A549 treated with ZK216348 at 1 μM for 4 hours (cell line): ENCODE results near the gene DCTPP1. TPM values are rescaled to one million over a fixed set of nuclear protein-coding genes. Genes with fewer than 3 reads are reported as not detected.

Experiments
- total RNA-seq: library from RNA; stranded (reverse); fragments of 200-300 nt; extraction: Qiagen RNA extraction; gene quantifications from 5 replicates; pipeline ENCODE4 v1.2.3, GENCODE V29; 2022; ENCODE audit warnings: low read depth

Gene DCTPP1
- total RNA-seq: 85.1 to 139 TPM (median 127 TPM) in 5 replicates

DNA sequence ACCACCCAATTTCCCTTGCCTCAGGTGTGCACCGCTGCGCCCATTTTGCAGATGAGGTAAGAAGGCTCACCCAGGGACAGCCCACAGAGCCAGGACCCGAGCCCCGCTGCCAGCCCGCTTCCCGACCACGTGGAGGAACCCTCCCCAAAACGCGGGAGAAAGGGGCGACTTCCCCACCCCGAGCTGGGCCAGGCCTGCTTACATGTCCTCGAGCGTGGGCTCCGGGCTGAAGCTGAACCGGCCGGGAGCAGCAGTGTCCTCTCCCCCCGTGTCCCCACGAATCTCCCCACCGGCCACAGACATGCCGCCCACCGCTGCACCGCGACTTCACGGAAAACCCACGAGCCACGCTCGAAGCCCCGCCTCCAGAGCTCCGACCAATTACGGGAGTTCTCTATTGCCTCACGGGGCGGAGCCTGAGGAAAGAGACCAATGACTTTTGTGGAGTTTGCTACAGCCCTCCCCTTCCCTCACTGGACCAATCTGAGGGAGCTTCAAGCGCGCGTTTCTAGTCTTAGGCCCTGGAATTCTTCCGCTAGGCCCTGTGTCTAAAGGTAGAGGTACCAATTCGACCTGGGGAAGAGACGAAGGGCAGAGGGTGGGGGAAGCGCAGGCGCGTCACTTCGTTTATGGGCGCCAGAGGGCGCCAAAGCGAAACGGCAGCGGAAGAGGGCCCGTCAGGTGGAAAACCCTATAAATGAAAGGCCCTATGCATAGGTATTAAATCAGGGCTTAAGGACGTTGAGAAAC, at the start of gene DCTPP1:
DCTPP1 (minus strand) TSS at position 353 of the 750 bp plus-strand sequence; CDS start at position 303, 50 bp downstream.

DNA sequence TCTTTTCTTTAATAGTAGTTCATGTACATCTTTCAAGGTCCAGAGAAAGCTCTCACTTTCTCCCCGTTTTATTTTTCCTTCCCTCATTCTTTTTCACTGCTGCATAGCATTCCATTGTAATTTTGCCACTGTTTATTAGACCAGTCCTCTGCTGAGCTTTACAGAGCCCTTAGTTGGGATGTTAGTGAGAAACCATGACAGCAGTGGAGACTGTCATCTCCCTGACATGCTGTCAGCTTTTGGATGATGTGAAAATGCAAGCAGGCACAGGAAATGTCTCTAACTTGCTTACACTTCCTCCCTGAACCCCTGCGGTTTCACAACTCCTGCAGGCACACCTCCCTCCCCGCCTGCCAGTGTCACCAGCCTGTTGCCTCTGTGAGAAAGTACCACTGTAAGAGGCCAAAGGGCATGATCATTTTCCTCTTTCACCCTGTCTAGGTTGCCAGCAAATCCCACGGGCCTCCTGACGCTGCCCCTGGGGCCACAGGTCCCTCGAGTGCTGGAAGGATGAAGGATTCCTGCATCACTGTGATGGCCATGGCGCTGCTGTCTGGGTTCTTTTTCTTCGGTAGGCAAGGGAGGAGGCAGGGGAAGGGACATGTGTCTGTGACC, 42.6 kb upstream of the DCTPP1 start, which contains the start of gene ITGAL:
ITGAL (plus strand) TSS at position 415 of the 615 bp plus-strand sequence; CDS start at position 511, 96 bp downstream.

DNA sequence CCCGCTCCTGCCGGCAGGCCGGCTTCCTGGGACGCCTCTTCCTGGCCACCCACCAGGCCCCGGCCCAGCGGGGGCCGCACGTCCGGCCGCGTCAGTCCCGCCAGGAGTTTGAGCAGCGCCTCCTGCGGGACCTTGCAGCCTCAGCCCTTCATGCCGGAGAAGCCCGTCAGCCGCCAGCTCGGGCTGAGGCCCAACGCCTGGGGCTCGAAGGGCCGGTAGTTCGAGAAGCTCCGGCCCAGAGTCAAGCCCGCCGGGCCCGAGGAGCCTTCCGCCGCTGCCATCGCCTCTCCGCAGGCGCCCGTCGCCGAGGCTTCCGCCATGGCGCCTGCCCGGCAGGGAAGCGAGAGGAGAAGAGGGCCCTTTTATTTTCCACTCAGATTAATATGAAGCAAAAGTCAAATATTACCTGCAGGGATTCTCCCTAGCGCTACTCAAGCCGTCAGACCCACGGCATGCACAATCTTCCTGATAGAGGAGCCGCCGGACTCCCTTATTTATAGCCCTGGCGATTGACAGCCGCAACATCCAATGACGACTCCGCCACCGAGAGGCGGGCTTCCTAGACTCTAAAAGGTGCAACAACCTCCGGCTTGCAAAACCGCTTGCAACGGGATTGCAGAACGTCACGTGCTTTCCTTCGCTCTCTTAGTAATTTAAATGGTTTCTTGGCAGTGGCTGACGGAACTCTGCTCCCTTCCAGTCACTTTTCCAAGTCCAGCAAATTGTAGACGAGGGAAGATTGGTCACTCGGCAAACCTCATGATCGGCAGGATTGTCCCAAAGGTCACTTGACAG, 15.8 kb upstream of the DCTPP1 start, which contains the start of gene SEPHS2:
SEPHS2 (minus strand) TSS at position 467 of the 795 bp plus-strand sequence; CDS start at position 320, 147 bp downstream.

DNA sequence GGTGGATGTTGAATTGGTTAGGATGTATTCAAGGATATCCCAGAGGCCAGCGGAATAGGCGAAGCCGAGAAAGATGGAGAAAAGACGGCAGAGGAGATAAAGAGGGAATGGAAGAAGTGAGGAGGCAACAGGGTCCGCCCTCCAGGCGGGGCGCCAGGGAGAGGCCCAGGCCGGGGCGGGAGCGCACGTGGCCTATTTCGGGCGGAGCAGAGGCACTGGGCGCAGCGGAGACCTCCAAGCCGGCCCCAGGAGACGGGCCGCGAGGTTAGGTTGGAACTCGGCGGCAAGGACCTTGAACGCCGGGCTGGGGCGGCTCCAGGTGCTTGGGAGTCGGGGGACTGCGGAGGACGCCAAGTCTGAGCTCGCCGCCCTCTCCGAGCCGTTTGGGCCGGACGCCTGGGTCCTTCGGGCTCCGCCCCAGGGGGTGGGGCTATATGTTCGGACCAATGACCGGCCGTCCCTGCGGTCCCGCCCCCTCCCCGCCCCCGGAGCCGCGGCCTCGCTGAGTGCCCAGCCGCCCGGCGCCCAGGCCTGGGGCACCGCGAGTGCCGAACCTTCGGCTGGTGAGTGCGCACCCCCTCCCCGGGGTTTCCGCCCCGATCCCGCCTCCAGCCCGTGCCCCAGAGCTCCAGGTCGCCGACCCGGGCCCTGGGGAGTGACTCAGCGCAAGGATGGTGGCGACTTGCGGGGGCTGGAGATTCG, 22.6 kb downstream of the DCTPP1 start, which contains the start of gene ZNF771:
ZNF771 (plus strand) TSS at position 505 of the 702 bp plus-strand sequence. CDS start 448 bp downstream, outside the sequence.

DNA sequence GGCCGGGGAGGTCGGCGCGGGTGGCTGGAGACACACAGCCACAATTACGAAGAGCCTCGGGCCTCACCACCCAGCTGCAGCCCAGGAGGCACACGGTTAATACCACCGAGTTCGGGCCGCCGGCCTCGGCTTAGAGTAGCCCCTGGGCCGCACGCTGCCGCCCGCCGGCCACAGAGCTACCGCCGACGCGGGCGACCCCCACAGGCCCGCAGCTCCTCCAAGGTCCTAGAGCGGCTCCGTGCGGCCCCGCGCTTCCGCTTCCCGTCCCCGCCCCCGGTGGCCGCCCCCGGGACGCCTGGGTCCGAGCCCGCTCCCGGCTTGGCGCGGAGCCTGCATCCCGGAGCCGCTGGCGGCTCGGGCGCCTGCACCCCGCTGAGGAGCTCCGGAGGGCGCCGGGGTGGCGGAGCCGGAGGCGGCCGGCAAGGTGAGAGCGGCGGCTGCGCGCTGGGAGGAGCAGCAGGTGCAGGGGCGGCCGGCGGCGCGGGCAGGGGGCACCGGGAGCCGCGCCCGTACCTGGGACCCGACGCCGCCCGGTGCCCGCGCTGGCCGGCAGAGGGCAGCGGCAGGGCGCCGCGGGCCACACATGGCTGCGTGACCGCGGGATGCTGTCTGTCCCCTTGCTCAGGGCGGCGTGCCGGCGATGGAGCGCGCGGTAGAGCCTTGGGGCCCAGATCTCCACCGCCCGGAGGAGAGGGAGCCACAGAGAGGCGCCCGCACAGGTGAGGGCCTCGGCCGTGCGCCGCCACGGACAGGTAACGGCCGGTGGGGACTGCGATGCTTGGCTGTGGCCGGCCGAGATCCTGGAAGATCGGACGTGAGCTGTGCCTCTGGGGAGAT, 34.5 kb downstream of the DCTPP1 start, which contains the start of gene ZNF48:
ZNF48 (plus strand) TSS at position 266 of the 837 bp plus-strand sequence; CDS start at position 641, 375 bp downstream.

DNA sequence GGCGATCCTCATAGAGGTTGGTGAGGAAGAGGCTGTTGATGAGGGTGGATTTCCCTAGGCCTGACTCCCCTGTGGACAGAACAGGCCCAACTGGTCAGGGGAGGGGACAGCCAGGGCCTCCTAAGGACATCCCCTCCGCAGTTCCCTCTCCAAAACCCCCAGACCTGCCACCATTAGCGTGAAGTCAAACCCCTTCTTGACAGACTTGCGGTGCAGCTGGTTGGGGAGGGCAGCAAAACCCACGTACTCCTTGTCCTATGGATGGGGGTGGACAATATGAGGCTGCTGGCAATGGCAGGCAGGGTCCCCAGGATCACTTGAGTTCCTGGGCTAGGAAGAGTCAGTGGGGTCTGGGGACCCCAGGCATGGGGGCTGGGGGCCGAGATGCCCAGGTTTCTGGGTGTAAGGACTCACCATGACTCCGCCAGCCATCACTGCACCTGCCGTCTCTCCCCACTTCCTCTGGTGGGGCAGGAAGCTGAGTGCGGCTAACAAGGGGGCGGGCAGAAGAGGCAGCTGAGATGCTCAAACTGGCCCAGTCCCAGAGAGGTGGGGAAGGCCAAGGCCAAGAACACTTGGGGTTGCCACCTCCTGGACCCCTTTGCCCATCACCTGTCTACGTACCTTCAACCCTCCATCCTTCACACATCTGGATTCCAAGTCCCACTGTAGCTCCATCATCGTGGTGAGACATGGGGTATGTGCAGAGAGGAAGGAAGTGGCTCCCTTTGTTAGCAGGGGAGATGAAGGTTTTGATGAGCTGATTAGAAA, 47.5 kb downstream of the DCTPP1 start, which contains the start of gene SEPTIN1:
SEPTIN1 (minus strand) TSS at position 451 of the 771 bp plus-strand sequence; CDS start at position 432, 19 bp downstream.

DNA sequence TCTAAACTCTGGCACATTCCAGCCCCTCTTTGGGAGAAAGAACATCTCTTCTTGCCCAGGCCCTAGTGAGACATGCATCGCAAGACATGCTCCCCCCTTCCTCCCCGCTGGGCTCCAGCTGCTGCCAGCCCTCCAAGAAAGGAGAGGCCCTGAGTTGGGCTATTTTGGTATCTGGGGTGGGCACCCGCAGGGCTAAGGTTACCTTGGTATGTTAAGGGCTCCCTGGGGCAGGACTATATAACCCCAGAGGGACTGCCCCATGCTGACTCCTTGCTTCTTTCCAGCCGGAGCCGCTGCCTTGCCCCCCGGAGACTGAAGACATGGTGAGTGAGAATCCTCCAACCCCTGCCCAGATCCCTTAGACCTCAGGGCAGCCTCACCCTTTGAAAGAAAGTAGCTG, 55.3 kb downstream of the DCTPP1 start, which contains the start of gene MYL11:
MYL11 (plus strand) TSS at position 265 of the 400 bp plus-strand sequence; CDS start at position 321, 56 bp downstream.

Other genes starting within 250 kb of the DCTPP1 start
- gene CORO1A, start 246.4 kb downstream of the DCTPP1 start, total RNA-seq: 2.7 to 5.1 TPM (median 3.0 TPM) in 5 replicates
- 162 to 210 TPM (median 202 TPM) in 5 replicates for gene BOLA2B, start 236.4 kb downstream of the DCTPP1 start, total RNA-seq
- gene SLX1A, start 236.2 kb downstream of the DCTPP1 start, total RNA-seq: 6.4 to 29.4 TPM (median 11.8 TPM) in 5 replicates
- 4.1 to 12.4 TPM (median 7.9 TPM) in 5 replicates for gene SULT1A3, start 230.8 kb downstream of the DCTPP1 start, total RNA-seq
- gene NPIPB13, start 181.6 kb downstream of the DCTPP1 start, total RNA-seq: 0.62 to 3.6 TPM (median 2.0 TPM) in 5 replicates
- 61.1 to 68.0 TPM (median 65.1 TPM) in 5 replicates for gene CD2BP2, start 74.7 kb downstream of the DCTPP1 start, total RNA-seq
- 19.1 to 34.9 TPM (median 33.6 TPM) in 5 replicates for gene TBC1D10B, start 59.5 kb downstream of the DCTPP1 start, total RNA-seq
- gene MYL11, start 55.2 kb downstream of the DCTPP1 start, total RNA-seq: not detected in 5 replicates
- gene SEPTIN1, start 47.5 kb downstream of the DCTPP1 start, total RNA-seq: 1.9 to 2.3 TPM (median 2.2 TPM) in 5 replicates
- 11.3 to 14.8 TPM (median 13.1 TPM) in 5 replicates for gene ZNF48, start 34.6 kb downstream of the DCTPP1 start, total RNA-seq
- gene ZNF771, start 22.4 kb downstream of the DCTPP1 start, total RNA-seq: 2.9 to 6.7 TPM (median 6.1 TPM) in 5 replicates
- gene SEPHS2, start 15.8 kb upstream of the DCTPP1 start, total RNA-seq: 47.5 to 50.9 TPM (median 48.1 TPM) in 5 replicates
- 0.15 to 0.32 TPM (median 0.20 TPM) in 3 of 5 replicates, not detected in the others for gene ITGAL, start 42.7 kb upstream of the DCTPP1 start, total RNA-seq
- gene ZNF768, start 96.5 kb upstream of the DCTPP1 start, total RNA-seq: 30.8 to 51.6 TPM (median 48.5 TPM) in 5 replicates
- 2.7 to 4.7 TPM (median 4.1 TPM) in 5 replicates for gene ZNF747, start 104.8 kb upstream of the DCTPP1 start, total RNA-seq
- gene ZNF764, start 128.3 kb upstream of the DCTPP1 start, total RNA-seq: 3.1 to 7.0 TPM (median 5.5 TPM) in 5 replicates
- gene ZNF688, start 141.7 kb upstream of the DCTPP1 start, total RNA-seq: 6.1 to 12.0 TPM (median 7.0 TPM) in 5 replicates
- not detected in 5 replicates for gene ZNF785, start 155.7 kb upstream of the DCTPP1 start, total RNA-seq
- 7.7 to 9.6 TPM (median 8.6 TPM) in 5 replicates for gene ZNF689, start 180.4 kb upstream of the DCTPP1 start, total RNA-seq
- 17.0 to 26.6 TPM (median 23.2 TPM) in 5 replicates for gene PRR14, start 220.9 kb upstream of the DCTPP1 start, total RNA-seq
- 24.6 to 46.9 TPM (median 43.3 TPM) in 5 replicates for gene FBRS, start 228.4 kb upstream of the DCTPP1 start, total RNA-seq